GM18508 (cell line): ENCODE measurements around the gene ZNF516.

Experiments
- ATAC-seq: cut with Tn5 transposase; IDR thresholded peaks from one replicate; pipeline ENCODE4 v1.9.1; 2021; ENCODE audit warnings: moderate number of reproducible peaks; ENCODE audit not compliant: insufficient read depth, unreplicated experiment

The ZNF516 gene

GRCh38 chr18:76429262-76430126 lies 65.5 kb downstream of the ZNF516 start:
- no peak for ATAC-seq

- ATAC-seq, result no peak
Measured at GRCh38 chr18:76428396-76429261, 66.4 kb downstream of the ZNF516 start.

DNA sequence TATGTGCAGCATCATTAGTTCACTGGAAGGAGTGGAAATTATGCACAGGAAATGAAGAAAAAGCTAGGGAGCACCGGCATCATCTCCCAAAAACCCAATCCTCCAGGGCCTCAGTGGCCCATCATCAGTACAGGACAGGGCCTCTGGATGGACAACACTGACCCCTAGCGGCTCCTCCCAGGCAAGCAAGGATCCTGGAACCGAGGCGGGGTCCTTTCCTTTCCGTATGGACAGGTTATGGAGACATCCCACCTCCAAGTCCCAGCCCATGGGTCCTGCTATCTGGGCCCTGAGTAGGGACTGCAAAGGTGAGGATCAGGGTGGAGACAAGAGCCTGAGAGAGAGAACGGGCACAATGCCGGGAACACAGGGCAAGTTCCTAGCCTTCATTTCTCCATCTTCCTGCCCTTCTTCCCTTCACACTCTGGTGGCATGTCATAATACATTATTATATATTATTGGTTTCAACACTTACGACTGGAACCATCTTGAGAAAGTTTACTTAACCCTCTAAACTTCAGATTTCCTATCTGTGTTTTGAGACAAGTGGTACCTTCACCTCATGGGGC lies 68.2 kb downstream of the ZNF516 start:
- ATAC-seq, result no peak

DNA sequence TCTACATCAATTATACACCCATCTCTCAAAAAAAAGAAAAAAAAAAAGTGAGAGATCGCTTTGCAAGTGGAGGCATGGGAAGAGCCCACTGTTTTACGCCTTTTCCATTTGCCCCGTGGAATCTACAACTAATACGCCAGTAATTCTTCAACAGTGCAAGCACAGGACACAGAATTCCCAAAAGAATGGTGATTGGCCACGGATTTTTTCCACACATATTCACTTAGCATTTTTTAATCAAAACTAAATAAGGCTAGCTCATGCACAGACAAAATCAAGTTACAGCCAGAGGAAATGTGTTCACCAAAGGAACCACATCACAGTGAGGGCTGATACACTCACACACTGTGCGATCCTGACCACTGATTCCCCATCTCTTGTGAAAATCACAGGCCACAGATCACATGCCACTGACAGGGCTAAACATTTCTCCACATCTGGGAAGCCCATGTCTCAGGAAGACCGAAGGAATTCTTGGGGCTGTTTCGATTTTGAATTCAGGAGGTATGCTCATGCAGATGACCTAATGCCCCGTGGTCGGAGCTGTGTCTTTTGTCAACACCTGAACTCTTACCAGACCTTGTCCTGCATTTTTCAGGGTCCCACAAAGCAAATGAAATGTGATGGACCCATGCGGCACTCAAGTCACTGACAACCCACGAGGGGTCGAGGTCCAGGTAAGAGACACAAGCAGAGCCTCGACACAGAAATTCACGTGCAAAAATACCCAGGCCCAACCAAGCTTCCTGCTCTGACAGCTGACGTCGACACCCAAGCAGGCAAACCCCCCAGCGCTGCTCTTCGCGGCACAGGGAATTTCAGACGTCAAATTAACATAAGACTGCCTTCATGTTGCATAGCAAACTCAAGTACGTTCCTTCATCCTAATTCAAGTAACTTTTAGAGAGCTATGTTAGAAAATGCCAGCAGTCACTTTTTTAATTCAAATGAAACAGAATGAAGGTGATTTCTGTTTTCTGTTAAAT lies 69.6 kb downstream of the ZNF516 start:
- no peak for ATAC-seq

- no peak for ATAC-seq
Measured at GRCh38 chr18:76422838-76423237, 72.2 kb downstream of the ZNF516 start.

- no peak for ATAC-seq
Measured at GRCh38 chr18:76422121-76422520, 72.9 kb downstream of the ZNF516 start.

DNA sequence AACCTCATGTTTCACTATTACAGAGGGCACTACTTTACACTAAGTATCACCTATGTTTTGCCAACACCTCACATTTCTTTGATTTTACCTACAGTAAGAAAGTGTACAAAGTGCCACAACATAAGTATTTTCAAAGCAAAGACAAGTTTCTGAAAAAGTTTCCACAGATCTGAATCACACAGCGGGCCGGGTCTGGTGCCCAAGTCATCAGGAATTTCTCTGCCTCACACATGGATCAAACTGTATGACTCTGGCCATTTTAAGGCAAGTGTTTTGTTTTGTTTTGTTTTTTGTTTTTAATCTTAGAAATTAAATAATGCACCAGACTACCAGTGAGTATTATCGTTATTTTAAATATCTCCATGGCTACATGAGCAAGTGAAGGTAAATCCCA lies 73.4 kb downstream of the ZNF516 start:
- ATAC-seq, result no peak

DNA sequence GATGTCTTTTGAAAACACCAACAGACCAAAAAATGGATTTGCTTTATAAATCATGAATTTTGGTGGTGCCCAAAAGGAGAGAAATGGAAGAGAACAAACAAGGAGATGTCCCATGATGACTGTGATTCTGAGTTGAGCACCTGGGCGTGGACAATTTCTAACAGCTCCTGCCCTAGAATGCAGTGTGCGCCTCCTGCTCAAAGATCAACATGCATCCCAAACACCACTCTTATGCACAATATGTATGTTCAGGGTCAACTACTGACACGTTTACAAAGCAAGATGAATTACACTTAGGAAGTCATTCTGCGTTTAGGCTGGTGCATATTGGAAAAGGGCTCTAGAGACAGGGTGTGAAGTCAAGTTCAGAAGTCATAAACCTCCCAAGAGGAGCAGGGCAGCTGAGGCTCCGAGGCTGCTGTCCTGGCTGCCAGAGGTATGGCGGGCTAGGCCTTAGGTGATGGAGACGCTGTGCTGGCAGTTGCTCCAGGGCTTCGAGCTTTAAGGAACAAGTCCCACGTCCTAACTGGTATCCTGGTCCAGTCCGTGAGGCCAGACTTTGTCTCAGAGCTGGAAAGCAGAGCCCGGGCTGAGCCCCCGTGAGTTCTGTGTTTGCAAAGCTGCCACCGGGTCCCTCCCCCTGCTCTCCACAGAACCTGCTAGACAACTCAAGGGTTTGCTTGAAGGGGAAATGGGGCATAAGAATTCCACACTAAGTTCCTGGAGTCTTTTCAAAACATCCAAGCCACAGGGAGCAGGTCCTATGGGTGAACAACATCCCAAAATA lies 74.0 kb downstream of the ZNF516 start:
- ATAC-seq, result no peak

DNA sequence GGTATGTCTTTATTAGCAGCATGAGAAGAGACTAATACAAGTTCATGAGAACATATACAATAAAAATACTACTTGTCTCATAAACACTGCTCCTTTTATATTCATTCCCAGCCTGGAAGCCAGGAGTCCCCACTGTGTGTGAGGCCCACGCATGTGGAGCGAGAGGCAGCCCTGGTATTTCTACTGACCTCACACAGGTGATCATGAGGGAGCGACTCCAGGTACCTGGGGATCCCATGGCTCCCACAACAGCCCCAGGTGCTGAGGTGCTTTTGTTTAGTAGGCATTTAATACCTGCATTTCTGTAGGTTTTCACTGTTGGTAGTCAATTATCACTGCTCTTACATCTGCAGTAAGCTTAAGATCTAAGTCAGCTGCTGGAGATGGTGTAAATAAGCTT lies 75.2 kb downstream of the ZNF516 start:
- ATAC-seq, result no peak

DNA sequence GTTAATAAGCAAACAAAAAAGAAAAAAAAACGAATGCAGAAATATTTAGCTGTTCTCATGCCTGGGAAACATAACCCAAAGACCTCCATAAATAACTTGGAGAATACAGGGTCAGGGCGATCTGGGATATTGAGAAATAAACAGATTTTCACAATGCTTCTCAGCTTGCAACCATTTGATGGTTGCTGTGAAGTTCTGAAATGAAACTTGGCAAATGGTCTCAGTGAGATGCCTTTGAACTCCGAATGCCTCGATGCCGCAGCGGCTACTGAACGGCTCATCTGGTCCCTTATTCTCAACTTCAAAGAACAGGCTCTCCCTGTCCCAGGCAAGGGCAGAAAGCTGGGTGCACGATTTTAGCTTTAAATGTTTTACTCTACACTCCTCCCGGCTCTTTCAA lies 78.1 kb downstream of the ZNF516 start:
- no peak for ATAC-seq

GRCh38 chr18:76414936-76415621 lies 80.0 kb downstream of the ZNF516 start:
- no peak for ATAC-seq

GRCh38 chr18:76412818-76413565 lies 82.0 kb downstream of the ZNF516 start:
- ATAC-seq, result no peak

- ATAC-seq, result no peak
Measured at GRCh38 chr18:76412010-76412817, 82.8 kb downstream of the ZNF516 start.

DNA sequence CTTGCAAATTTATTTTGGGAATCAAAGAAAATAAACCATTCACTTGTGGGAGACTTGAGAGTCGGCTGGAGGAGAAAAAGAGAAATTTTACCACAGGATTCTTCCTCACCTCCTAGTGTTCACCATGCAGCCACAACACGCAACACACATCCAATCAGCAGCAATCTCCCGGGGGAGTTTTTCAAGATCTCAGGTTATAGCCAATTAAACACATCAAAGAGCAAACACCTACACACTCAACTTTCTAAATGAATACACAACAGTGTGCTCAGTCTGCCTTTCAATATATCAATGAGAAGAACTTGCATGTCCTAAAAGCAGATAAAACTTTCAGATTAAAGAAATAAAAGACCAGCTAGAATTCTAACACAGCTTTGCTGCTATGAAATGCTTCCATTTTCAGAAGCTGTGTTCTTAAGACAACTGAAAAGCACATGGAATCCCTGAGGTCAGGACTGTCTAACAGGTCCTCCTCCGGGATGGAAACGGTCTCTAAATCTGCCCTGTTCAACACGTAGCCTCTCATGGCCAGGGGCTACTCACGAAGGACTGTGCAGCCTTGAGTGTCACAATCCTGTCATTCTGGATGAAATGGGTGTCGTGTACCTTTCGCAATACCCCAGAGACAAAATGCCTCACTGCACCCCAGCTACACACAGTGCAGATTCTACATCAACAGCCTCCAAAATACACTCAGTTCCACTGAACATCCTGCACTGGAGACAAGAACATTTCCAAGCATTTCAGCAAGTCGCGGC lies 84.2 kb downstream of the ZNF516 start:
- peak; percentile 81 for ATAC-seq

DNA sequence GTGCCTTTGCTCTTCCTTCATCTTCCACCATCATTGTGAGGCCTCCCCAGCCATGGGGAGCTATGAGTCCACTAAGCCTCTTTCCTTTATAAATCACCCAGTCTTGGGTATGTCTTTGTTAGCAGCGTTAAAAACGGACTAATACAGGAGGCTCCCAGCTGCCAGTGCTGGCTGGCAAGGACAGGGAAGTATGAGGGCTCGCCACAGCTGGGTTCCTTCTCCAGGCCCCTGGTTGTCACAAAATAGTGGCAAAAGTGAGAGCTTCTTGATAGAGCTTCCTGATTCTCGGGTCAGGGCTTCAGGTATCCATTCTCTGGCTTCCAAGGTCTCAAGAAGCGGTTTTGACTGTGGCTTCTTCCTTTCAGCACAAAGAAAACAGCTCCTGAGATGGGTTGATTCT lies 85.0 kb downstream of the ZNF516 start:
- no peak for ATAC-seq

GRCh38 chr18:76408480-76409067 lies 86.5 kb downstream of the ZNF516 start:
- ATAC-seq, result no peak
